Measurements from ENCODE around the gene C2orf92.
"Not testable (repeated sequence)": the region's sequence is repeated elsewhere in the genome, so short reads cannot be mapped to it uniquely, and the experiment has no call there.

The C2orf92 gene

GRCh38 chr2:97697252-97698235 is 28.0 kb downstream of the C2orf92 start:
- peak; percentile 70 to 92 for DNase-seq

- peak in 1 of 2 experiments; percentile 52 for DNase-seq
Measured at GRCh38 chr2:97698530-97698929, 29.0 kb downstream of the C2orf92 start.

- DNase-seq, result peak; percentile 45 to 76
Measured at GRCh38 chr2:97699765-97700444, 30.4 kb downstream of the C2orf92 start.

GRCh38 chr2:97701186-97701585 is 31.7 kb downstream of the C2orf92 start:
- no peak for DNase-seq

GRCh38 chr2:97701851-97702465 is 32.4 kb downstream of the C2orf92 start:
- DNase-seq, result no peak

GRCh38 chr2:97702731-97703470 is 33.4 kb downstream of the C2orf92 start:
- no peak for DNase-seq

GRCh38 chr2:97703741-97704140 is 34.2 kb downstream of the C2orf92 start:
- no peak for DNase-seq

- no peak for DNase-seq
Measured at GRCh38 chr2:97704989-97705388, 35.5 kb downstream of the C2orf92 start.

- no peak for DNase-seq
Measured at GRCh38 chr2:97706112-97706511, 36.6 kb downstream of the C2orf92 start.

GRCh38 chr2:97706708-97707345 is 37.3 kb downstream of the C2orf92 start:
- no peak for DNase-seq

- no peak for DNase-seq
Measured at GRCh38 chr2:97707362-97708047, 38.0 kb downstream of the C2orf92 start.

- no peak for DNase-seq
Measured at GRCh38 chr2:97708048-97708380, 38.5 kb downstream of the C2orf92 start.

- DNase-seq, result no peak
Measured at GRCh38 chr2:97708608-97709007, 39.1 kb downstream of the C2orf92 start.

- no peak for DNase-seq
Measured at GRCh38 chr2:97711394-97711711, 41.8 kb downstream of the C2orf92 start.

GRCh38 chr2:97712175-97712574 is 42.7 kb downstream of the C2orf92 start:
- DNase-seq, result not testable (repeated sequence)

GRCh38 chr2:97712693-97713295 is 43.3 kb downstream of the C2orf92 start:
- no peak for DNase-seq

GRCh38 chr2:97713296-97714083 is 44.0 kb downstream of the C2orf92 start, which contains the start of gene ZAP70:
Gene ZAP70, plus strand, starts transcription at chr2:97713576. Its CDS starts 10,461 bp downstream, at chr2:97724037.
- DNase-seq, result no peak

GRCh38 chr2:97714084-97714949 is 44.8 kb downstream of the C2orf92 start:
- DNase-seq, result no peak

GRCh38 chr2:97714950-97715652 is 45.6 kb downstream of the C2orf92 start:
- DNase-seq, result no peak
